ENCODE results near the gene MED26. TPM values are rescaled to one million over a fixed set of nuclear protein-coding genes. Genes with fewer than 3 reads are reported as not detected.

Gene MED26
- total RNA-seq, 1 experiment from 2014 or later, result 8.8 TPM

GRCh38 chr19:16594131-16594586, 33.8 kb downstream of the MED26 start:
- in situ Hi-C loops (cut with HindIII; ENCODE audit: low pct_unique_long_range_greater_than_20kb, low sequenced_read_pairs) (no loop called here), intact Hi-C loops (cut with micrococcal nuclease; ENCODE audit: unreplicated experiment) (no loop called here)
- TF ChIP-seq SIN3A (IDR thresholded peaks at IDR 0.05; ENCODE audit: borderline replicate concordance, insufficient read depth, low read depth, low read length) (no peak), POLR2AphosphoS5 (IDR thresholded peaks at IDR 0.05; ENCODE audit: low read depth, low read length) (no peak), TCF7L2 (IDR thresholded peaks at IDR 0.05; ENCODE audit: low read depth, low read length) (no peak)
- TF ChIP-seq, protein P1, sequence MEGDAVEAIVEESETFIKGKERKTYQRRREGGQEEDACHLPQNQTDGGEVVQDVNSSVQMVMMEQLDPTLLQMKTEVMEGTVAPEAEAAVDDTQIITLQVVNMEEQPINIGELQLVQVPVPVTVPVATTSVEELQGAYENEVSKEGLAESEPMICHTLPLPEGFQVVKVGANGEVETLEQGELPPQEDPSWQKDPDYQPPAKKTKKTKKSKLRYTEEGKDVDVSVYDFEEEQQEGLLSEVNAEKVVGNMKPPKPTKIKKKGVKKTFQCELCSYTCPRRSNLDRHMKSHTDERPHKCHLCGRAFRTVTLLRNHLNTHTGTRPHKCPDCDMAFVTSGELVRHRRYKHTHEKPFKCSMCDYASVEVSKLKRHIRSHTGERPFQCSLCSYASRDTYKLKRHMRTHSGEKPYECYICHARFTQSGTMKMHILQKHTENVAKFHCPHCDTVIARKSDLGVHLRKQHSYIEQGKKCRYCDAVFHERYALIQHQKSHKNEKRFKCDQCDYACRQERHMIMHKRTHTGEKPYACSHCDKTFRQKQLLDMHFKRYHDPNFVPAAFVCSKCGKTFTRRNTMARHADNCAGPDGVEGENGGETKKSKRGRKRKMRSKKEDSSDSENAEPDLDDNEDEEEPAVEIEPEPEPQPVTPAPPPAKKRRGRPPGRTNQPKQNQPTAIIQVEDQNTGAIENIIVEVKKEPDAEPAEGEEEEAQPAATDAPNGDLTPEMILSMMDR (IDR thresholded peaks at IDR 0.05), result no peak
- TF ChIP-seq, protein P2, sequence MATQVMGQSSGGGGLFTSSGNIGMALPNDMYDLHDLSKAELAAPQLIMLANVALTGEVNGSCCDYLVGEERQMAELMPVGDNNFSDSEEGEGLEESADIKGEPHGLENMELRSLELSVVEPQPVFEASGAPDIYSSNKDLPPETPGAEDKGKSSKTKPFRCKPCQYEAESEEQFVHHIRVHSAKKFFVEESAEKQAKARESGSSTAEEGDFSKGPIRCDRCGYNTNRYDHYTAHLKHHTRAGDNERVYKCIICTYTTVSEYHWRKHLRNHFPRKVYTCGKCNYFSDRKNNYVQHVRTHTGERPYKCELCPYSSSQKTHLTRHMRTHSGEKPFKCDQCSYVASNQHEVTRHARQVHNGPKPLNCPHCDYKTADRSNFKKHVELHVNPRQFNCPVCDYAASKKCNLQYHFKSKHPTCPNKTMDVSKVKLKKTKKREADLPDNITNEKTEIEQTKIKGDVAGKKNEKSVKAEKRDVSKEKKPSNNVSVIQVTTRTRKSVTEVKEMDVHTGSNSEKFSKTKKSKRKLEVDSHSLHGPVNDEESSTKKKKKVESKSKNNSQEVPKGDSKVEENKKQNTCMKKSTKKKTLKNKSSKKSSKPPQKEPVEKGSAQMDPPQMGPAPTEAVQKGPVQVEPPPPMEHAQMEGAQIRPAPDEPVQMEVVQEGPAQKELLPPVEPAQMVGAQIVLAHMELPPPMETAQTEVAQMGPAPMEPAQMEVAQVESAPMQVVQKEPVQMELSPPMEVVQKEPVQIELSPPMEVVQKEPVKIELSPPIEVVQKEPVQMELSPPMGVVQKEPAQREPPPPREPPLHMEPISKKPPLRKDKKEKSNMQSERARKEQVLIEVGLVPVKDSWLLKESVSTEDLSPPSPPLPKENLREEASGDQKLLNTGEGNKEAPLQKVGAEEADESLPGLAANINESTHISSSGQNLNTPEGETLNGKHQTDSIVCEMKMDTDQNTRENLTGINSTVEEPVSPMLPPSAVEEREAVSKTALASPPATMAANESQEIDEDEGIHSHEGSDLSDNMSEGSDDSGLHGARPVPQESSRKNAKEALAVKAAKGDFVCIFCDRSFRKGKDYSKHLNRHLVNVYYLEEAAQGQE (IDR thresholded peaks at IDR 0.05; ENCODE audit: insufficient read depth in 1 of 2, low read depth in 2 of 2, low read length in 1 of 2), result no peak
- no peaks in the 10 kb centered on the region for H3K9me3 ChIP-seq (ENCODE audit: control insufficient read depth, insufficient read depth, low read depth, low read length)
- ChIA-PET POLR2A (no interaction called here), CTCF (no interaction called here)
- BruUV-seq (replicated peaks), result no TSS peak
- DNase-seq (ENCODE audit: low read depth, low spot score), result no peak
- H3K4me1 ChIP-seq (ENCODE audit: control insufficient read depth, insufficient read depth, low read length), result peaks cover 12% of the 10 kb centered on the region
- no peaks in the 10 kb centered on the region for H3K36me3 ChIP-seq (ENCODE audit: control insufficient read depth, insufficient read depth, low read length)
- H3K27ac ChIP-seq (ENCODE audit: low read length), result no peak overlapping the region
- no peaks in the 10 kb centered on the region for H3K27me3 ChIP-seq (ENCODE audit: control insufficient read depth, insufficient read depth, low read length)
- ATAC-seq, result no peak
- no peak overlapping the region for H3K4me3 ChIP-seq (ENCODE audit: low read depth in 2 of 2, low read length in 2 of 2)

DNA sequence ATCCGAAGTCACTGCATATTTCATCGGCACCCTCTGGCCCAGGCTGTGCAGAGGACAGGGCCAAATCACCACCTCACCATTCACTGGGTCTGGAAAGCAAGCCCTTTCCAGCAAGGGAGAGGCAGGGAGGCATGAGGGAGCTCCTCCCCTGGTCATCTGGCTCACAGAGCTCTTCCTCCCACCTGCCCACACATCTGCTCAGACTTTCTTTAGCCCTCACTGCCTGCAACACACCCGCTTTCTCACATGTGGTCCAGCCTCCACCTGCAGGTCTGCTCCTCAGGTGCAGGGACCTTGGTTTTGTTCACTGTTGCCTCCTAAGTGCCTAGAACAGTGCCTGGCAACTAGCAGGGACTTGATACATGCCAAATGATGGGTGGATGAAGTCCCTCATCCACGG, 34.8 kb downstream of the MED26 start:
- TF ChIP-seq TCF7L2 (IDR thresholded peaks at IDR 0.05; ENCODE audit: low read depth, low read length) (no peak), SIN3A (IDR thresholded peaks at IDR 0.05; ENCODE audit: borderline replicate concordance, insufficient read depth, low read depth, low read length) (no peak), POLR2AphosphoS5 (IDR thresholded peaks at IDR 0.05; ENCODE audit: low read depth, low read length) (no peak)
- TF ChIP-seq, protein P2 (IDR thresholded peaks at IDR 0.05; ENCODE audit: insufficient read depth in 1 of 2, low read depth in 2 of 2, low read length in 1 of 2), result no peak
- TF ChIP-seq, protein P1 (IDR thresholded peaks at IDR 0.05), result no peak
- H3K27ac ChIP-seq (ENCODE audit: low read length), result no peak overlapping the region
- POLR2A ChIA-PET, result no interaction called here
- CTCF ChIA-PET, result no interaction called here
- no peak overlapping the region for H3K4me3 ChIP-seq (ENCODE audit: low read depth in 2 of 2, low read length in 2 of 2)
- ATAC-seq (no peak), DNase-seq (ENCODE audit: low read depth, low spot score) (no peak)
- no peaks in the 10 kb centered on the region for H3K36me3 ChIP-seq (ENCODE audit: control insufficient read depth, insufficient read depth, low read length)
- intact Hi-C loops (cut with micrococcal nuclease; ENCODE audit: unreplicated experiment), result no loop called here
- in situ Hi-C loops (cut with HindIII; ENCODE audit: low pct_unique_long_range_greater_than_20kb, low sequenced_read_pairs), result no loop called here
- BruUV-seq (replicated peaks), result no TSS peak
- no peaks in the 10 kb centered on the region for H3K27me3 ChIP-seq (ENCODE audit: control insufficient read depth, insufficient read depth, low read length)
- no peaks in the 10 kb centered on the region for H3K9me3 ChIP-seq (ENCODE audit: control insufficient read depth, insufficient read depth, low read depth, low read length)
- peaks cover 19% of the 10 kb centered on the region for H3K4me1 ChIP-seq (ENCODE audit: control insufficient read depth, insufficient read depth, low read length)

Measured in Panc1 (cell line).